GM18520 (cell line): Measurements from ENCODE around the gene KIT.
"Not testable (repeated sequence)": the region's sequence is repeated elsewhere in the genome, so short reads cannot be mapped to it uniquely, and the experiment has no call there.

Experiments
- ATAC-seq: cut with Tn5 transposase; IDR thresholded peaks from one replicate; pipeline ENCODE4 v1.9.1; 2021; ENCODE audit not compliant: unreplicated experiment

KIT gene

DNA sequence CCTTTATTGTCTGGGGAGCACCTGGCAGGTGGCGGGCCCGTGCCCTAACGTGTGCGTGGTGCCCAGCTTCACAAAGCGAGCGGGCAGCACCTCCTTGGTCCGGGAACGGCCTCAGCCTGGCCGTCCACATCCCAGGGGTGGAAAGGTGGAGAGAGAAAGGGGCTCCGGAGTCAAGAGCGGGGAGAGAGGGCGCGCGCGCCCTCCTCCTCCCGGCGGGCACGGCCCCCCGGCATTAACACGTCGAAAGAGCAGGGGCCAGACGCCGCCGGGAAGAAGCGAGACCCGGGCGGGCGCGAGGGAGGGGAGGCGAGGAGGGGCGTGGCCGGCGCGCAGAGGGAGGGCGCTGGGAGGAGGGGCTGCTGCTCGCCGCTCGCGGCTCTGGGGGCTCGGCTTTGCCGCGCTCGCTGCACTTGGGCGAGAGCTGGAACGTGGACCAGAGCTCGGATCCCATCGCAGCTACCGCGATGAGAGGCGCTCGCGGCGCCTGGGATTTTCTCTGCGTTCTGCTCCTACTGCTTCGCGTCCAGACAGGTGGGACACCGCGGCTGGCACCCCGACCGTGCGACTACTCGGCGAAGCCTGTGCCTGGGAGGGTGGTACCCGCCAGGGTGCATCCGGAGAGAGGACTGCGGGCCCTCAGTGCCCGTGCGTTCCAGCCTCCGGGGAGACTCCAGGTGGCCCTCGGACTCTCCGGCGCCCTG, at the start of gene KIT:
Gene KIT, plus strand, starts transcription at position 407 of the 701 bp plus-strand sequence. Its CDS starts 58 bp downstream, at position 465.
- no peak for ATAC-seq

- ATAC-seq = no peak
Observed at GRCh38 chr4:54609310-54609709, 48.4 kb upstream of the KIT start.

GRCh38 chr4:54614149-54614548, 43.6 kb upstream of the KIT start:
- ATAC-seq = no peak

DNA sequence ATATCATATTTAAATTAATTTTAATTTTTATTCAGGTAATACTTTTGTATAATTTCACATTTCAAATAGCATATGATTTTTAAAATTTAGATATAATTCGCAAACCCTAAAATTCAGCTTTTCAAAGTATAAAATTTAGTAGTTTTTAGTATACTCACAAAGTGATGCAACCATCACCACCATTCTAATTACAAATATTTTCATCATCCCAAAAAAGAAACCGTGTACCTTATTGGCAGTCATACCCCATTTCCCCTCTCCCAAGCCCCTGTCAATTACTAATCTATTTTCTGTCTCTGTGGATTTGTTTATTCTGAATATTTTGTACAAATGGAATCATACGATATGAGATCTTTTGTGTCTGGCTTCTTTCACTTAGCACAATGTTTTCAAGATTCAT, 37.0 kb upstream of the KIT start:
- no peak for ATAC-seq

- no peak for ATAC-seq
Observed at GRCh38 chr4:54625391-54625790, 32.4 kb upstream of the KIT start.

DNA sequence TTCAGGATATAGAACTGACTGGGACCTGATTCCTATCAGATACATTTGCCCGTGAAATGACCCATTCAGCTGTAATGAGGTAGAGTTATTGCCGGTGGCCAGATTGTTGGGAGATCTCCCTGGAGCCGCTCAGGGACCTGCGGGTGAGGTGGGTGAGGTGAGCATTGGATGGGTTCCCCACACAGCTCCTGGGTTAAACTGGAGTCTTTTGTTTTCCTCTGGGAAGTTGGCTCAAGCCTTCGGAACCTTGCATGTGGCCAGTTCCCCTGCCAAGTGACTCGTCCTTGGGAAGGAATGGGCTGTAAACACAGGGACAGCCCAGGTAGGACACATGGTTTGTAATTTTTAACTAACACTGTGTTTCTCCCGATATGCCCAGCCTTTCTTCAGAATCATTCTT, 31.6 kb upstream of the KIT start:
- ATAC-seq = no peak

GRCh38 chr4:54632537-54632936, 25.2 kb upstream of the KIT start:
- ATAC-seq = no peak

- ATAC-seq = not testable (repeated sequence)
Observed at GRCh38 chr4:54633102-54633740, 24.5 kb upstream of the KIT start.

DNA sequence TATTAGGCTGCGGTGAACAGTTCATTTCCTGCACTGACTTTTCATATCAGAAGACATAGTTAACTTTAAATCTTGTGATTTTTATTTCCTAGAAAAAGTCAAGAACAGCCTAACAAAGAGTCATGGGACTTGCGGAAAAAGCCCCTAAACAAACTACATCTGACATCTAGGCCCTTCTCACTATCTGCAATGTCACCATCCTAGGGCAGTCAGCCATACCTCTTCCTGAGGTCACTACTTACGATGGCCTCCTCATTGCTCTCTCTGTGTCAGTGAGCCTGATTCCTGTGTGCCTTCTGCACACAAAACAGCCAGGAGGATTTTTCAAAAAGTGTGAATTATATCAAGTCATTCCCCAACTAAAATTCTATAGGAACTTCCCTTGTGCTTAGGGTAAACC, 22.4 kb upstream of the KIT start:
- ATAC-seq = no peak

- no peak for ATAC-seq
Observed at GRCh38 chr4:54637325-54637724, 20.4 kb upstream of the KIT start.

- ATAC-seq = not testable (repeated sequence)
Observed at GRCh38 chr4:54641101-54641500, 16.7 kb upstream of the KIT start.

DNA sequence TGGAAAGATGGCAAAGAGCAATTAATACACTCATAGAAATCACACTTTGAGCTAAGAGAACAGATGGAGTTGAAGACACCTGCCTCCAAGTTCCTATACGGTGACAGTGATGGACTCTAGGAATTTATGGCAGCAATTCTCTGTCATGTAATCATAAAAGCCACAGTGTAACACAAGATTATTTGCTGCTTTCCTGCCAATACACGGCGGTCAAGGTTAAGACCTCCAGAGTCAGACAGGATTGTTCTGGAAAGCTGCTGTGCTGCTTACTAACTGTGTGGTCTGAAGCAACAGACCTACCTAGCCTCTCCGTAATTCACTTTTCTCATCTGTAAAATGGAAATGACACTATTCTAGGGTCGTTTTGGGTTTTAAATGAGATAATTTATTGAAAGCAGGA, 14.6 kb upstream of the KIT start:
- ATAC-seq = no peak

- no peak for ATAC-seq
Observed at GRCh38 chr4:54643958-54644751, 13.6 kb upstream of the KIT start.

- ATAC-seq = no peak
Observed at GRCh38 chr4:54645830-54646229, 11.9 kb upstream of the KIT start.

- no peak for ATAC-seq
Observed at GRCh38 chr4:54647070-54647469, 10.7 kb upstream of the KIT start.

GRCh38 chr4:54651050-54651449, 6.7 kb upstream of the KIT start:
- ATAC-seq = no peak

DNA sequence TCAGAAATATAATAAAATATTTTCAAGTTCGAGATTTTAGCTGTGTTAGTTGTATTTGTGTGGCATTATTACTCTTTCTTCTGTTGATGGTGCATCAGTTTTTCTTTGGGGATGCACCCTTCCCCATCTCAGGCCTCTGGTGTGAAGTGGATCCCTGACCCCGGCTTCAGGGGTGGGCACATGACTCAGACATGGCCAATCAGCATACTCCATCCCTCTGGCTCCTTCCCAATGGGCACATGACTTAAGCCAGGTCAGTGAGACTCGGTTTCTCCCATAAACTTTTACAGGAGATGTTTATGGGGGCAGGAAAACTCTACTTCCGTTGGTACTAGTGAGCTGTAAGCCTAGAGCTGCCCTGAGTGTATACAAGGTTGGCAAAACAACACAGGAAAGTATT, 3.0 kb upstream of the KIT start:
- no peak for ATAC-seq

DNA sequence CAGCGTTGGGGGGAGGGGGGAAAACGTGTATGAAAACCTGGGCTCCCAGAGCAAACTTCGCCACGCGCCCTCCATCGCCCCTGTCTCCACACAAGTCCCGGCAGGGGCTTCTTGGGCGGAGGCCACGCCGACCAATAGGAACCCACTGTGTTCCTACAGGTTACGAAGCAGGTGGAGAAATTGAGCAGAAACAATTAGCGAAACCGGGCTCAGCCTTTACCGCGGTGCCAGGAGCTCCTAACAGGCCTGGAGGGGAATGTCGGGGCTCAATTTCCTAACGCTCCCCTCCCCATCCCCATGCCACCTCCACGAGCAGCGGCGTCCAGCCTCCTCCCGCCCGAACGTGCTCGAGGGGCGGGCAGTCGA, 589 bp upstream of the KIT start:
- ATAC-seq = no peak

DNA sequence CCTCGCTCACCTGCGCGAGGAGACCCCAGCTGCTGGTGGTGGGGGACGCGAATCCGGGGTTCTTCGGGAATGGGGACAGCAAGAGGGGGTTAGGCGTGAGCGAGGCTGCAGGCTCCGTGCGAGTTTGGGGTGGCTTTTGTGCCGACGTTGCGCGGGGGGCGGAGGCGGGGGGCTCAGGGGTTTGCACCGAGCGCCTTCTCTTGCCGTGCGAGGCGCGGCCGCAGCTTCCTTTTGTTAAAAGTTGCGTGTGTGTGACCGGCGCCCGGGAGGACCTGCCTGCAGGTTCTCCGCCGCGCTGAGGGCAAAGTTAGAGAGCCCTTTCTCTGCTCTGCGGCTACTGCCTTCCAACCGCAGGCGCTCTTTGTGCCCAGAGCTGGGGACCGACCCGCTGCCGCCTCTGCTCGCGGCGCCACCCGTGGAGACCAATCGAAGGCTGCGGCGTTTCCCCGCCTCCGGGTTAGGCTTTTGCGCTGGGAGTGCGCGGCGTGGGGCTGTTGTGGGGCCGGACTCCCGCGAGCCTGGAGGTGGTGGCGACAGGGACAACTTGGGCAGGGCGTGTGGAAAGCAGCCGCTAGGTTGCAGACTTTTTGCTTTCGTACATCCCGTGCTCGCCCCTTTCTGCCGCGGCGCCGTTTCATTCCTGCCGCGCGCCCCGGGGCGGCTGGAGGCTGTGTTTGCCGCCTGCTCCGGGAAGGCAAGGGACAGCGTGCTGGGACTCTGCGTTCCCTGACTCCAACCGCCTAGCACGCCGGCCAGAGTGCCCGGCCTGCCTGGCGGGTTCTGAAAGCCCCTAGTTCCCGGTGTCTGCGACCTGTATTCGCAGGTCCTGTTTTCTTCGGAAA, 716 bp downstream of the KIT start:
- ATAC-seq = no peak

DNA sequence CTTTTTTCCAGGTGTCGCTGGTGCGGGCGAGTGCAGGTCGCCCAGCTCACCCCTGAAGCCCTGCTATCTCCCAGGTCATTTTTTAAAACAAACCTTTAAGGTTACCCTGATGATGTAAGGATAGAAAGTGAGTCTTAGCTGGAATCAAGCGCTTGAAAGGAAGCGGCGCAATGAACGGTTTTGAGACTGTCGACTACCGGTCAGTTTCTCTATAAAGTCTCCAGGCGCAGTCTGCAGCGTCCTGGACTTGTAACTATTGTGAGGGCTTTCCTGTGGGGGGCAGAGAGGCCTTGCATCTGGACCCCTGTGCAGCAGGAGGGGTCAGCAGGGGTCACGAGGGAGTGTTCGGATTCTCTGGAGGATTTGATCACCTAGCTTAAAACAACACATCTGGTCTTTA, 1.6 kb downstream of the KIT start:
- ATAC-seq = no peak
